C4-2B (cell line): Measurements from ENCODE around the gene TXNDC12.

Experiments used
- ZFX ChIP-seq: fragments of 450-650 bp; IDR thresholded peaks from 2 replicates; pipeline ENCODE4 v1.6.1; 2017
- TF ChIP-seq, protein P1 (sequence below): fragments of 450-650 bp; conservative IDR thresholded peaks from 2 replicates; pipeline ENCODE4 v1.5.1; 2017; ENCODE audit warnings: mild to moderate bottlenecking

DNA sequence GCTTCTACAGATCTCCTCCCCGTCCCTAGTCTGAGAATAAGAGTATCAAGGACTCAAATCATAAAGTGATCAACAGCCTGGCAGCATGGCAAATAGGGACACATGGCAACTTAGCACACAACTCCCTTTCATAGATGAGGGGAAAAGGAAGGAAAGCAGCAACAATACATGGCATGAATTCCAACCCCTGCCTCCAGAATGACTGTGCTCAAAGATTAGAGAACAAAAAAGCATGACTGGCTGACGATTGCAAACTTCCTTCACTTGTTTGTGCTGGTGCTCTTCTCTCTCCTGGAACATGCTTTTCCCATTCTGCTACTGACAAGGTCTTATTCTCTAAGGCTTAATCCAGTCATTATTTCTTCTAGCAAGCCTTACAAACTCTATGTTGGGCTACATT lies 32.9 kb downstream of the TXNDC12 start:
- TF ChIP-seq, protein P1, sequence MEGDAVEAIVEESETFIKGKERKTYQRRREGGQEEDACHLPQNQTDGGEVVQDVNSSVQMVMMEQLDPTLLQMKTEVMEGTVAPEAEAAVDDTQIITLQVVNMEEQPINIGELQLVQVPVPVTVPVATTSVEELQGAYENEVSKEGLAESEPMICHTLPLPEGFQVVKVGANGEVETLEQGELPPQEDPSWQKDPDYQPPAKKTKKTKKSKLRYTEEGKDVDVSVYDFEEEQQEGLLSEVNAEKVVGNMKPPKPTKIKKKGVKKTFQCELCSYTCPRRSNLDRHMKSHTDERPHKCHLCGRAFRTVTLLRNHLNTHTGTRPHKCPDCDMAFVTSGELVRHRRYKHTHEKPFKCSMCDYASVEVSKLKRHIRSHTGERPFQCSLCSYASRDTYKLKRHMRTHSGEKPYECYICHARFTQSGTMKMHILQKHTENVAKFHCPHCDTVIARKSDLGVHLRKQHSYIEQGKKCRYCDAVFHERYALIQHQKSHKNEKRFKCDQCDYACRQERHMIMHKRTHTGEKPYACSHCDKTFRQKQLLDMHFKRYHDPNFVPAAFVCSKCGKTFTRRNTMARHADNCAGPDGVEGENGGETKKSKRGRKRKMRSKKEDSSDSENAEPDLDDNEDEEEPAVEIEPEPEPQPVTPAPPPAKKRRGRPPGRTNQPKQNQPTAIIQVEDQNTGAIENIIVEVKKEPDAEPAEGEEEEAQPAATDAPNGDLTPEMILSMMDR = no peak
- TF ChIP-seq ZFX = no peak
